ENCODE measurements around the gene GRIP2.
"Not testable (repeated sequence)": the region's sequence is repeated elsewhere in the genome, so short reads cannot be mapped to it uniquely, and the experiment has no call there.

GRIP2 gene

DNA sequence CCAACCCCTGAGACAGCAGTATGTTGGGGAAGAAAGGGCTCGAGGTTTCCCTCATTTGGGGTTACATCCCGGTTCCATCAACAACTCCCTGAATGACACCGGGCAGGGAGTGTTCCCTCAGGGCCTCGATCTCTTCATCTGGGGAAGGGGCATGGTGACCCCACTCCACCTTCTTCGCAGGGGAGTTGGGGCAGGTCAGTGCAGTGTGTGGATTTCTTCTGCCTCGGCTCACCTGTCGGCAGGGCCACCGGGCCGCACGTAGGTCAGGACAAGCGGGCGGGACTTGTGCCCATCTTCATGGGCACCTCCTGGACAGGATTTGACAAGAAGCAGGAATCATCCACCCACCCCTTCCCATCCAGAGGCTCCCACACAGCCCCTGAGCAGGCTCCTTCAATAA is 17.4 kb downstream of the GRIP2 start:
- no peak for FAIRE-seq
- DNase-seq (ENCODE audit: insufficient read length, low spot score), result no peak

GRCh38 chr3:14522129-14522691 is 17.9 kb downstream of the GRIP2 start:
- no peak for DNase-seq (ENCODE audit: insufficient read length, low spot score)
- no peak for FAIRE-seq

DNA sequence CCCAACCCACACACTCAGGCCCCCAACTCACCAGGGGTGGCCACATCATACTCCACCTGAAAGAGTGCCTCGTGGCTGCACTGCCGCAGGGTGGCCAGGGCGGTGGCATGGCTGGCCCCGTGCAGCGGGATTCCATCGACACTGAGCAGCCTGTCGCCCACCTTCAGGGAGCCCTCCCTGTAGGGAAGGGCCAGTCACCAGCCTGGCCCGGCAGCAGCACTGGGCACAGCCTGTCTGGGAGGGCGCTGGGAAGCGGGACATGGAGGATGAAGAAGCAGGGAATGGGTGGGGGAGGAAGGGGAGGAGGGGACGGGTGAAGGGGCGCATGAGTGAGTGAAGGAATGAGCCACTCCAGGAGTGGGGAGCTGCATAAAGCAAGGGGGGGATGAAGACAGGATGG is 18.5 kb downstream of the GRIP2 start:
- no peak for DNase-seq (ENCODE audit: insufficient read length, low spot score)
- FAIRE-seq, result no peak

DNA sequence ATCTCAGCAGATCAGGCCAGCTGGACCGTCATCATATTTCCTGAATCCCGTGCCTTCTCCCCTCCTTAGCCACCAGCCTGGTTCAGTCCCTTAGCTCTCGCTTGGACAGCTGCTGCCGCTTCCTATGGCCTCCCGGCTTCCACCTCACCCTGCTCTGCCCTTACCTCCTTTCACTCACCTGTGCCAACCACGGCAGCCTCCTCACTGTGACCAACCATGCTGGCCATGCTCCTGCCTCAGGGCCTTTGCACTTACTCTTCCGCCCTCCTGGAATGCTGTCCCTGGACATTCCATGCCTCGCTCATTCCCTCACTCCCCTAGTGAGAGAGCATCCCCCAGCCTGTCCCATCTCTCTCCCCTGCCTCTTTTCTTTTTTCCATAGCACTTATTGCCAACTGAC is 19.2 kb downstream of the GRIP2 start:
- no peak for FAIRE-seq

GRCh38 chr3:14520149-14520548 is 20.0 kb downstream of the GRIP2 start:
- FAIRE-seq (no peak), DNase-seq (ENCODE audit: insufficient read length, low spot score) (no peak)

More for the DNA sequence above, 19.2 kb downstream of the GRIP2 start:
- no peak for DNase-seq (ENCODE audit: insufficient read length, low spot score)

DNA sequence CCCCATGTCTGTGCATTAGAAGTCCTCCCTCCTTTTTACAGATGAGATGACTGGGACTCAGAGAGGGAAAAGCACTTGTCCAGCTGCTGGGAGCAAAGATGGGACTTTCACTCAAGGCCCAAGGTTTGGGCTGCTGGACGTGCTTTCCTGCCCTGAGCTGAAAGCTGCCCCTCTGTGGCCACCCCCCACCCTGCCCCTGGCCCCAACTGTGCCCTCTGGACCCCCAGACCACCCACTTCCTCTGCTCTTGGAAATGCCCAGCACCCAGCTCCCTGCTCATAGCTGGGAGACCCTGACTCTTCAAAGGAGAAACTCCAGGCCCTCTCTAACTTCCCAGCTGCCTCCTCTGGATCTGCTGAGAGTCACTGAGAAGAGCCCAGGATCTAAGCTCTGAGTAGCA is 20.7 kb downstream of the GRIP2 start:
- FAIRE-seq (no peak), DNase-seq (ENCODE audit: insufficient read length, low spot score) (no peak)

- DNase-seq (ENCODE audit: insufficient read length, low spot score), result no peak
- FAIRE-seq, result no peak
Measured at GRCh38 chr3:14518893-14519292, 21.2 kb downstream of the GRIP2 start.

DNA sequence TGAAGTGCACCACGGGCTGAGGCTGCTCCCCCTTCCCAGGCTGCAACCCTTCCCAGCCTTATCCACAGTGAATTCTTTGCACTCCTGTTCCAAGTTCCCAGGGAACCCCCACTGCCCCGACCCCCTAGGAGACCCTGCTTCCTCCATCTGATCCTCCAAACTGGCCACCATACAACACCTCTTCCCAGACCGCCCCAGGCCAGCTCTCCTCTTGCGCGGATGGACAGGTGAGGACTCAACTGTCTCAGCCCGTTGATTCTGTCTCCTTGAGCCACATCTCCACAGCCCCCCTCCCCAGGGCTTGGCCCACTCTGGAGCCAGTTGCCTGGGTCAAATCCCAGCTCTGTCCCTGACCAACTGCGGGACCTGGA is 21.7 kb downstream of the GRIP2 start:
- no peak for FAIRE-seq
- DNase-seq (ENCODE audit: insufficient read length, low spot score), result no peak

DNA sequence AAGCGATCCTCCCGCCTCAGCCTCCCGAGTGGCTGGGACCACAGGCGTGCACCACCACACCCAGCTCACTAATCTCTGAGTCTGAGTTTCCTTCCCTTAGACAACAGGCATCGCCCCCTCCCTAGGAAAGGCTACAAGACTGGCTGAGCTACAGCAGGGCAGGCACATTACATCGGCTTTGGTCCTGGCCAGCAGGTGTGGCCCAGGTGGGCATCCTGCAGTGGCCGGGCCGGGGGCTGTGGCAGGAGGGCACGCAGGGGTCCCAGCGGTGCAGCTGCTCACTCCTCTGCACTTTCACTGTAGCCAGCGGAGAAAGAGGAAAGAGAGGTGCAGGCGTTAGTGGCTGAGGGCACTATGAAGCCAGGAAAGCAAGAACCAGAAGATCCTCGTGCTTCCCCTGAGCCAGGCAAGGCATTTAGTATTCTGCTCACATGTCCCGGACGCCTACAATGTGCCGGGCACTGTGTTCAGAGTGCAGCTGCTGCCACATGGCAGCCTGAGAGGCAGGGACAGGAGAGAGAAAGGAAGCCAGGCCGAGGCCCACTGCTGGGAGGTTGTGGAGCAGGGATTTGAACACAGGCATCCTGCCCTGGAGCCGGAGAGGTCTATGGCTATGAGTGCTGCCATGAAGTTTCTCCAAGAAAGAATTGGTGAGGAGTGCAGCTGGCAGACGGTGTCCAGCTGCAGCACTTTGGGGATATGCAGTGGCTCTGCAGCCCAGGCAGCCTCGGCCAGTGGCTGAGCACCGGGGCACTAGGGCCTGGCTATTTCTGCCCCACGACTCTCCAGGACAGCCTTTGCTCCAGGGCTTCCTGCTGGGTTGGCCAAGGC is 22.3 kb downstream of the GRIP2 start:
- FAIRE-seq (no peak), DNase-seq (ENCODE audit: insufficient read length, low spot score) (no peak)

- FAIRE-seq (no peak), DNase-seq (ENCODE audit: insufficient read length, low spot score) (no peak)
Measured at GRCh38 chr3:14516738-14517345, 23.3 kb downstream of the GRIP2 start.

GRCh38 chr3:14515526-14515925 is 24.6 kb downstream of the GRIP2 start:
- DNase-seq (ENCODE audit: insufficient read length, low spot score); FAIRE-seq: not testable (repeated sequence)

GRCh38 chr3:14514323-14514720 is 25.8 kb downstream of the GRIP2 start:
- DNase-seq (ENCODE audit: insufficient read length, low spot score) (no peak), FAIRE-seq (no peak)

DNA sequence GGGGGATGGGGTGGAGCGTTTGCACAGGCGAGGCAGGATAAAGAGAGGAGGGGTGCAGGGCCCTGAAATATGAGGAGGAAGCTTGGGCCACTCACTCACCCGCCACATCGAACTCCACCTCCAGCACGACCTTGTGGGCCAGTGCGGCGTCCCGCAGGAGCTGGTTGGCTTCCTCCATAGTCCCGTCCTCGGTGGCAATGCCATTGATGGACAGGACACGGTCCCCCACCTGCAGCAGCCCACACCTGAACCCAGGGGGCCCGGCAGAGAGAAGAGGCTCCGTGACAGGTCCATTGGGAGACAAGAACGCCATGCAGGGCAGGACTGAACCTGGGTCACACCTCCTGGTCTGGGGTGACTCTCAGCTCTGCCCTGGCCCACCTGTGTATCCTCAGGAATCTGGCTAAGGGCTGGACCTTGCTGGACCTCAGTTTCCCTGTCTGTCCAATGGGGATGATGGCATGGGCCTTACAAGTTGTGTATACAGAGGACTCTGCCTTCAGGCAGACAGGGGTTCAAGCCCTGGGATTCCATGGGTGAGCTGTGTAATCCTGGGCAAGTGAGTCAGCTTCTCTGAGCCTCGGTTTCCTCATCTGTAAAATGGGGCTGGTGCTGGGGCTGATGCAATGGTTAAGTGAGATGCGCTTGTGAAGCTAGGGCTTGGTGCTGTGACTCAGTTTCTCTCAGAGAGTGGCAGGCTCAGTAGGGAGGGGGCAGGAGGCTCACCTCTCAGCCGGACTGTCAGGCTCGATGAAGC is 26.4 kb downstream of the GRIP2 start:
- no peak for DNase-seq (ENCODE audit: insufficient read length, low spot score)
- no peak for FAIRE-seq

DNA sequence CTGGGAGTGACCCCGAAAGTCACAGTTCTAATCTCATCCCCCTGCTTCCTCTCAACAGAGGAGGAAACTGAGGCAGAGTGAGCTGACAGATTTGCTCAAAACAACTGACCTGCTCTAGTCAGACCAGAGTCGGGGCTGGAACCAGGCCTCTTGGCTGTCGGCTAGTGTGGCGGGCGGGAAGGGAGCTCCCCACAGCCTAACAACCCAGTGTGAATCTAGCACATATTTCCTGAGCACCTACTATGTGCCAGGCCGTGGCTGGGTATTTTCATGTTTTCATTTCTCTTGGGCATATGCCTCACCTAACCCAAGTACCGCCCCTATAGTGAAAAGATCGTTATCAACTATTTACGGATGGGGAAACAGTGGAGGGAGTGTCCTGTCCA is 27.2 kb downstream of the GRIP2 start:
- DNase-seq (ENCODE audit: insufficient read length, low spot score) (no peak), FAIRE-seq (no peak)

- FAIRE-seq (no peak), DNase-seq (ENCODE audit: insufficient read length, low spot score) (no peak)
Measured at GRCh38 chr3:14512281-14512941, 27.7 kb downstream of the GRIP2 start.

GRCh38 chr3:14511623-14512280 is 28.4 kb downstream of the GRIP2 start:
- DNase-seq (ENCODE audit: insufficient read length, low spot score) (no peak), FAIRE-seq (no peak)

- DNase-seq (ENCODE audit: insufficient read length, low spot score) (no peak), FAIRE-seq (no peak)
Measured at GRCh38 chr3:14510838-14511622, 29.1 kb downstream of the GRIP2 start.

DNA sequence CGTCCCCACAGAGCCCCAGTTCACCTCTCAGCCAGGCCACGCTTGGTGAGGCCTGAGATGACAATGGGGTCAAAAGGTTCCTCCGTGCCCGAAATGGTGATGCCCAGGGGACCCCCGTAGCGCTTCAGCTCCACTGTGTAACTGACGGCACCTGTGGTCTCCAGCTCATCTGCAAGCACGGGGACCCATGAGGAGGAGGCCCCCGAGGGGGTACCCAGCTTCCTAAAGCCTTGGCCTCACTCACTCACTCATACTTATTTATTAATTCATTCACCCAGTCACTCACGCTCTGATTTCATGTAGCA is 30.4 kb downstream of the GRIP2 start:
- FAIRE-seq (no peak), DNase-seq (ENCODE audit: insufficient read length, low spot score) (no peak)

DNA sequence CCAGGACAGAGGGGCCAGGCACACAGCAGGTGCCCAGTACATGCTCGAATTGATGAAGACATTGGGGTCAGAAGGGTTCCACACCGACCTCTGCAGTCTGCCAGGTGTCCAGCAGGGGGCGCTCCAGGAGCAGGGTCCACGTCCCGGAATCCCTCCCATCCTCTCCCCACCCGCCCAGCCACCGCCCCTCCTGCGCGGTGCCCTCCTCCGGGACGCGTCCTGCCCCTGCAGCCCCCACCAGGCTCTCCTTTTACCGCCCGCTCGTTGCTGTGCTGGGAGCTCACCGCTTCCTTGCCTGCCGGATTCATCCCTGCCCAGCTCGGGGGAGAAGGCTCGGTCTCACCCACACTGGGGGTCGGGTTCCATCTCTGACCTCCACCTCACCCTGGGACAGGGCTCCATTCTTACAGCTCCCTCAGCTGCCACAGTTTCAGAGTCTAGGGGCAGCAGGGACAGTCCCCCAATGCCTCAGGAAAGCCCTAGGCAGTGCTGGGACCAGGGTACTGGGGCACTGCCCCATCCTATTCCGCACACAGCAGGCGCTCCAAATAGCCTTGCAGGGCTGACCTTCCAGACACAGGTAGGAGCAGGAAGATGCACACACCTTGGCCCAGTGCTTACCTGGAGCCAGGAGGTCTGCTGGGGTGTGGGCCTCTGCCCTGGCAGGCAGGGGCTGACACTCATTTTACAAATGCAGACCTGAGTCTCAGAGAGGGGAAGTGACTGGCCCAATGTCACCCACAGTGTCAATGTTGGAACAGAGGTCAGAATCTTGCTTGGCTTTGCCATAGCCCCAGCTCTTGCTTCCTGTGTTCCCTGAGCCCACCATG is 31.0 kb downstream of the GRIP2 start:
- FAIRE-seq, result peak; percentile 38

More for the DNA sequence above, 31.0 kb downstream of the GRIP2 start:
- DNase-seq (ENCODE audit: insufficient read length, low spot score), result peak; percentile 80

Measured in HTR-8/SVneo (cell line).